ENCODE measurements around the gene TUT7.
"Not testable (repeated sequence)": the region's sequence is repeated elsewhere in the genome, so short reads cannot be mapped to it uniquely, and the experiment has no call there.

Gene TUT7

GRCh38 chr9:86354011-86354817 lies at the start of gene TUT7:
Gene TUT7 (minus strand): TSS chr9:86354410. CDS start chr9:86353199, 1,211 bp downstream.
- peak; percentile 74 to 90 for DNase-seq (ENCODE audit: extremely low read depth in 1 of 2, low read depth in 1 of 2)

- no peak for DNase-seq (ENCODE audit: extremely low read depth in 1 of 2, low read depth in 1 of 2)
Measured at GRCh38 chr9:86402591-86402990, 48.4 kb upstream of the TUT7 start.

- DNase-seq (ENCODE audit: extremely low read depth in 1 of 2, low read depth in 1 of 2) = no peak
Measured at GRCh38 chr9:86396412-86396811, 42.2 kb upstream of the TUT7 start.

GRCh38 chr9:86390184-86390583 lies 36.0 kb upstream of the TUT7 start:
- not testable (repeated sequence) for DNase-seq (ENCODE audit: extremely low read depth in 1 of 2, low read depth in 1 of 2)

GRCh38 chr9:86389628-86390027 lies 35.4 kb upstream of the TUT7 start:
- no peak for DNase-seq (ENCODE audit: extremely low read depth in 1 of 2, low read depth in 1 of 2)

- no peak for DNase-seq (ENCODE audit: extremely low read depth in 1 of 2, low read depth in 1 of 2)
Measured at GRCh38 chr9:86387376-86387775, 33.2 kb upstream of the TUT7 start.

GRCh38 chr9:86383000-86383399 lies 28.8 kb upstream of the TUT7 start:
- not testable (repeated sequence) for DNase-seq (ENCODE audit: extremely low read depth in 1 of 2, low read depth in 1 of 2)

- DNase-seq (ENCODE audit: extremely low read depth in 1 of 2, low read depth in 1 of 2) = no peak
Measured at GRCh38 chr9:86376016-86376415, 21.8 kb upstream of the TUT7 start.

GRCh38 chr9:86369810-86370209 lies 15.6 kb upstream of the TUT7 start:
- no peak for DNase-seq (ENCODE audit: extremely low read depth in 1 of 2, low read depth in 1 of 2)

GRCh38 chr9:86368871-86369521 lies 14.8 kb upstream of the TUT7 start:
- DNase-seq (ENCODE audit: extremely low read depth in 1 of 2, low read depth in 1 of 2) = no peak

- no peak for DNase-seq (ENCODE audit: extremely low read depth in 1 of 2, low read depth in 1 of 2)
Measured at GRCh38 chr9:86361176-86361575, 7.0 kb upstream of the TUT7 start.

- DNase-seq (ENCODE audit: extremely low read depth in 1 of 2, low read depth in 1 of 2) = no peak
Measured at GRCh38 chr9:86359151-86359879, 5.1 kb upstream of the TUT7 start.

- DNase-seq (ENCODE audit: extremely low read depth in 1 of 2, low read depth in 1 of 2) = no peak
Measured at GRCh38 chr9:86356871-86357866, 3.0 kb upstream of the TUT7 start.

- DNase-seq (ENCODE audit: extremely low read depth in 1 of 2, low read depth in 1 of 2) = no peak
Measured at GRCh38 chr9:86355814-86356213, 1.6 kb upstream of the TUT7 start.

- DNase-seq (ENCODE audit: extremely low read depth in 1 of 2, low read depth in 1 of 2) = no peak
Measured at GRCh38 chr9:86354818-86355309, 654 bp upstream of the TUT7 start.

- no peak for DNase-seq (ENCODE audit: extremely low read depth in 1 of 2, low read depth in 1 of 2)
Measured at GRCh38 chr9:86353655-86354010, 577 bp downstream of the TUT7 start.

GRCh38 chr9:86352440-86353077 lies 1.7 kb downstream of the TUT7 start:
- no peak for DNase-seq (ENCODE audit: extremely low read depth in 1 of 2, low read depth in 1 of 2)

GRCh38 chr9:86351880-86352279 lies 2.3 kb downstream of the TUT7 start:
- DNase-seq (ENCODE audit: extremely low read depth in 1 of 2, low read depth in 1 of 2) = no peak

GRCh38 chr9:86350006-86350760 lies 4.0 kb downstream of the TUT7 start:
- no peak for DNase-seq (ENCODE audit: extremely low read depth in 1 of 2, low read depth in 1 of 2)

Measured in activated CD8-positive, alpha-beta memory T cell treated with anti-CD3 and anti-CD28 coated beads for 1 hour (primary cell).